Spleen (tissue), 11 donors: Measurements from ENCODE around the gene LPAR3. TPM values are rescaled to one million over a fixed set of nuclear protein-coding genes. Genes with fewer than 3 reads are reported as not detected.

ENCODE experiments used
- DNase-seq: peaks from one replicate; pipeline ENCODE4 v3.0.0-alpha.2; 2020
- H3K27ac ChIP-seq, 8 donors: fragments of 200-600 bp; sonication (generic) in 7 of 8; 1 replicate in 4 of 8; 2 replicates in 4 of 8; pipeline versions ENCODE4 v1.5.0 to v1.8.0; 2016 to 2021; ENCODE audit warnings: inconsistent platforms in 4 of 8, mild to moderate bottlenecking in 4 of 8, moderate library complexity in 1 of 8
- H3K27me3 ChIP-seq, 7 donors: fragments of 200-600 bp; sonication (generic) in 6 of 7; replicated peaks in 1 of 7; 1 replicate in 4 of 7; 2 replicates in 3 of 7; pipeline versions ENCODE4 v1.5.0 to v1.8.0; 2016 to 2021; ENCODE audit warnings: inconsistent platforms in 3 of 7, mild to moderate bottlenecking in 1 of 7
- H3K36me3 ChIP-seq, 6 donors: fragments of 200-600 bp; sonication (generic) in 5 of 6; 1 replicate in 4 of 6; 2 replicates in 2 of 6; pipeline versions ENCODE4 v1.5.0 to v1.8.0; 2016 to 2021; ENCODE audit warnings: inconsistent platforms in 2 of 6
- H3K4me1 ChIP-seq, 6 donors: fragments of 200-600 bp; sonication (generic) in 5 of 6; 1 replicate in 3 of 6; 2 replicates in 3 of 6; pipeline versions ENCODE4 v1.5.0 to v1.8.0; 2016 to 2021; ENCODE audit warnings: inconsistent platforms in 3 of 6
- H3K4me3 ChIP-seq, 8 donors: fragments of 200-600 bp; sonication (generic) in 7 of 8; 1 replicate in 4 of 8; 2 replicates in 4 of 8; pipeline versions ENCODE4 v1.5.0 to v1.8.0; 2016 to 2021; ENCODE audit warnings: inconsistent platforms in 4 of 8, mild to moderate bottlenecking in 4 of 8, moderate library complexity in 2 of 8
- H3K9me3 ChIP-seq, 8 donors: fragments of 200-600 bp; sonication (generic) in 7 of 8; 1 replicate in 4 of 8; 2 replicates in 4 of 8; pipeline versions ENCODE4 v1.5.0 to v1.8.0; 2016 to 2021; ENCODE audit warnings: inconsistent platforms in 4 of 8
- POLR2A ChIP-seq, 3 donors: fragments of 450-650 bp; IDR thresholded peaks; one replicate each; pipeline ENCODE4 v1.5.1; 2017; ENCODE audit warnings: antibody characterized with exemption in 3 of 3, mild to moderate bottlenecking in 1 of 3
- POLR2AphosphoS5 ChIP-seq, 3 donors: sonication (generic); formaldehyde crosslinking; IDR thresholded peaks; one replicate each; pipeline ENCODE4 v1.5.1; 2017; ENCODE audit warnings: antibody characterized with exemption in 3 of 3
- WGBS, 5 donors: extraction: QIAGEN DNeasy Blood & Tissue Kit in 3 of 5; methylation state at CpG; one replicate each; pipeline versions ENCODE4 v1.1.5 to v1.1.7; 2013 to 2018; 5-methylcytosine and 5-hydroxymethylcytosine counted together
- intact Hi-C: fragments of 100-400 bp; cut with DNase I; formaldehyde crosslinking; loops from one replicate; pipeline ENCODE4 v1.15.0; 2023; ENCODE audit warnings: low total_unique reads
- polyA plus RNA-seq, 3 donors: library from polyadenylated mRNA; stranded (reverse); fragments of 200-250 nt; gene quantifications; one replicate each; pipeline ENCODE4 v1.2.1, GENCODE V29; 2013
- total RNA-seq, 7 donors: library from RNA; depleted of rRNA in 3 of 7; stranded (reverse); fragments of >200 nt in 3 of 7; fragmentation: NEBNext Ultra II Directional in 4 of 7; extraction: Animal tissue kit (Norgen Biotek cat#: 25700) in 4 of 7; gene quantifications; one replicate each; pipeline versions ENCODE4 v1.1.0 to v1.2.1, GENCODE V29; 2016 to 2021
- TF ChIP-seq, protein P1 (sequence below), 11 experiments: fragments of 200-600 bp in 7 of 11; fragments of 450-650 bp in 4 of 11; sonication (generic) in 4 of 11; IDR thresholded peaks in 8 of 11; conservative IDR thresholded peaks in 3 of 11; 1 replicate in 7 of 11; 2 replicates in 4 of 11; pipeline versions ENCODE4 v1.4.0 to v1.8.0; 2016 to 2021; ENCODE audit warnings: antibody characterized with exemption in 11 of 11, inconsistent platforms in 4 of 11, mild to moderate bottlenecking in 1 of 11
- donor health status: healthy with polysubstance abuse.
- donor health status: DM: no; HTN: no; CAD: no; lungs with moderate emphysema.
- donor health status: DM: no; HTN: no; CAD: no.
- donor health status: Bipolar disorder and iron deficiency.
- donor health status: healthy.
- donor health status: DM: no; HTN: no; CAD: no.
- donor health status: DM: yes; HTN: yes; CAD: no.

Gene LPAR3
- total and polyA plus RNA-seq, 10 donors: 0.03 to 0.85 (median 0.31) TPM

- Histone ChIP-seq H3K36me3 (no peaks in the 10 kb centered on the region), H3K4me1 (no peaks in the 10 kb centered on the region), H3K4me3 (no peak overlapping the region), H3K9me3 (no peaks in the 10 kb centered on the region), H3K27ac (no peak overlapping the region), H3K27me3 (peaks cover 0 to 20% (median 0%) of the 10 kb centered on the region in 7 donors)
- TF ChIP-seq POLR2A (IDR thresholded peaks at IDR 0.05): no peak
- DNase-seq: no peak
- intact Hi-C loops: no loop called here
- 83 to 92% (median 88%) methylated on average over 9 of the region's 9 CpGs for WGBS, 5 donors
These were observed 20.2 kb downstream of the LPAR3 start for GRCh38 chr1:84872696-84873355.

- intact Hi-C loops: no loop called here
- H3K27me3 ChIP-seq: peaks cover 0 to 20% (median 0%) of the 10 kb centered on the region in 7 donors
- no peak for DNase-seq
- H3K36me3 ChIP-seq: no peaks in the 10 kb centered on the region
- no peaks in the 10 kb centered on the region for H3K4me1 ChIP-seq
- no peak overlapping the region for H3K4me3 ChIP-seq
- H3K27ac ChIP-seq: no peak overlapping the region
- H3K9me3 ChIP-seq: no peaks in the 10 kb centered on the region
- TF ChIP-seq, protein P1, sequence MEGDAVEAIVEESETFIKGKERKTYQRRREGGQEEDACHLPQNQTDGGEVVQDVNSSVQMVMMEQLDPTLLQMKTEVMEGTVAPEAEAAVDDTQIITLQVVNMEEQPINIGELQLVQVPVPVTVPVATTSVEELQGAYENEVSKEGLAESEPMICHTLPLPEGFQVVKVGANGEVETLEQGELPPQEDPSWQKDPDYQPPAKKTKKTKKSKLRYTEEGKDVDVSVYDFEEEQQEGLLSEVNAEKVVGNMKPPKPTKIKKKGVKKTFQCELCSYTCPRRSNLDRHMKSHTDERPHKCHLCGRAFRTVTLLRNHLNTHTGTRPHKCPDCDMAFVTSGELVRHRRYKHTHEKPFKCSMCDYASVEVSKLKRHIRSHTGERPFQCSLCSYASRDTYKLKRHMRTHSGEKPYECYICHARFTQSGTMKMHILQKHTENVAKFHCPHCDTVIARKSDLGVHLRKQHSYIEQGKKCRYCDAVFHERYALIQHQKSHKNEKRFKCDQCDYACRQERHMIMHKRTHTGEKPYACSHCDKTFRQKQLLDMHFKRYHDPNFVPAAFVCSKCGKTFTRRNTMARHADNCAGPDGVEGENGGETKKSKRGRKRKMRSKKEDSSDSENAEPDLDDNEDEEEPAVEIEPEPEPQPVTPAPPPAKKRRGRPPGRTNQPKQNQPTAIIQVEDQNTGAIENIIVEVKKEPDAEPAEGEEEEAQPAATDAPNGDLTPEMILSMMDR (IDR thresholded peaks at IDR 0.05 in 8 of 11, conservative IDR thresholded peaks at IDR 0.05 in 3 of 11): no peak
- no peak for TF ChIP-seq POLR2AphosphoS5 (IDR thresholded peaks at IDR 0.05)
- no peak for TF ChIP-seq POLR2A (IDR thresholded peaks at IDR 0.05)
These were observed 21.8 kb downstream of the LPAR3 start for GRCh38 chr1:84871181-84871580.

- TF ChIP-seq POLR2A (IDR thresholded peaks at IDR 0.05) (no peak), POLR2AphosphoS5 (IDR thresholded peaks at IDR 0.05) (no peak)
- H3K36me3 ChIP-seq: no peaks in the 10 kb centered on the region
- no peaks in the 10 kb centered on the region for H3K9me3 ChIP-seq
- no peaks in the 10 kb centered on the region for H3K4me1 ChIP-seq
- WGBS, 5 donors: 59 to 69% (median 63%) methylated on average over 2 of the region's 2 CpGs
- no peak overlapping the region for H3K4me3 ChIP-seq
- H3K27ac ChIP-seq: no peak overlapping the region
- intact Hi-C loops: no loop called here
- no peak for DNase-seq
- peaks cover 0 to 18% (median 0%) of the 10 kb centered on the region in 7 donors for H3K27me3 ChIP-seq
These were observed 22.4 kb downstream of the LPAR3 start for GRCh38 chr1:84870591-84870990.

DNA sequence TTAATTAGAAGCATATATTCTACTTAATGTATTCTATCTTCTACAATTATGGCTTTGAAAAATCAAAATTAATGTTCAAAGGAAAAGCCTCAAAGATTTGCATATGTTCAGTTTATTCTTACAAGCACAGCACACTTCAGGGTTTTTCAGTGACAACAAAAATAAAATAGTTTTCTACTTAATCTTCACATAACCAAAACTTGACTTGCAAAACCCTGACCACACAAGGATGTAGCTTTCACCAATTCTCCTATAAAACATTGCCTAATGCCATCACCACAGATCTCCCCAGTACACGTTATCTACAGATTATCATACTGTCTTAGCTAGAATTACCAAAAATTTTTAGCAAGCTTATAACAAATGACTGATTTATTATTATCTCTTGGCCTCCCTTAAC is 23.3 kb downstream of the LPAR3 start:
- Histone ChIP-seq H3K27me3 (peaks cover 0 to 14% (median 0%) of the 10 kb centered on the region in 7 donors), H3K4me3 (no peak overlapping the region), H3K4me1 (no peaks in the 10 kb centered on the region), H3K27ac (no peak overlapping the region), H3K36me3 (no peaks in the 10 kb centered on the region), H3K9me3 (no peaks in the 10 kb centered on the region)
- intact Hi-C loops: no loop called here
- TF ChIP-seq POLR2AphosphoS5 (IDR thresholded peaks at IDR 0.05): no peak
- TF ChIP-seq, protein P1 (IDR thresholded peaks at IDR 0.05 in 8 of 11, conservative IDR thresholded peaks at IDR 0.05 in 3 of 11): no peak
- TF ChIP-seq POLR2A (IDR thresholded peaks at IDR 0.05): no peak
- DNase-seq: no peak
- WGBS, 5 donors: 58 to 86% (median 67%) methylated on average over 1 of the region's 1 CpG

GRCh38 chr1:84862810-84863251 is 30.2 kb downstream of the LPAR3 start:
- 45 to 66% (median 49%) methylated on average over 5 of the region's 5 CpGs for WGBS, 5 donors
- Histone ChIP-seq H3K4me3 (no peak overlapping the region), H3K27me3 (no peaks in the 10 kb centered on the region), H3K36me3 (no peaks in the 10 kb centered on the region), H3K4me1 (peaks cover 0 to 18% (median 0%) of the 10 kb centered on the region in 6 donors), H3K9me3 (no peaks in the 10 kb centered on the region), H3K27ac (peak overlapping the region in 3 of 8 donors; percentile 14 to 52 (median 48))
- intact Hi-C loops: no loop called here
- TF ChIP-seq, protein P1 (IDR thresholded peaks at IDR 0.05 in 8 of 11, conservative IDR thresholded peaks at IDR 0.05 in 3 of 11): no peak
- TF ChIP-seq POLR2A (IDR thresholded peaks at IDR 0.05) (no peak), POLR2AphosphoS5 (IDR thresholded peaks at IDR 0.05) (no peak)
- no peak for DNase-seq
